Liver (tissue), 9 donors: ENCODE measurements around the gene CCDC154. TPM values are rescaled to one million over a fixed set of nuclear protein-coding genes. Genes with fewer than 3 reads are reported as not detected.

ENCODE experiments used
- DNase-seq: peaks from one replicate; pipeline ENCODE4 v3.0.0-alpha.2; 2017; ENCODE audit warnings: low spot score
- H3K27ac ChIP-seq, 2 donors: one replicate each; pipeline ENCODE4 v1.7.0; 2013; ENCODE audit warnings: inconsistent platforms in 2 of 2, low read length in 2 of 2, control low read depth in 1 of 2, low read depth in 1 of 2, mild to moderate bottlenecking in 1 of 2
- H3K27me3 ChIP-seq, 4 donors: one replicate each; pipeline versions ENCODE4 v1.6.1 to v1.7.0; 2013; ENCODE audit warnings: low read length in 3 of 4, inconsistent platforms in 1 of 4, mild to moderate bottlenecking in 1 of 4, moderate library complexity in 1 of 4; ENCODE audit not compliant: control insufficient read depth in 4 of 4, insufficient read depth in 4 of 4
- H3K36me3 ChIP-seq, 4 donors: one replicate each; pipeline versions ENCODE4 v1.6.1 to v1.7.0; 2013; ENCODE audit warnings: low read length in 3 of 4, mild to moderate bottlenecking in 3 of 4, low read depth in 1 of 4, moderate library complexity in 1 of 4; ENCODE audit not compliant: control insufficient read depth in 4 of 4, insufficient read depth in 3 of 4
- H3K4me1 ChIP-seq, 4 donors: one replicate each; pipeline versions ENCODE4 v1.6.1 to v1.7.0; 2013; ENCODE audit warnings: low read length in 3 of 4, mild to moderate bottlenecking in 3 of 4, moderate library complexity in 1 of 4; ENCODE audit not compliant: control insufficient read depth in 4 of 4, insufficient read depth in 4 of 4
- H3K4me3 ChIP-seq, 3 donors: one replicate each; pipeline versions ENCODE4 v1.6.1 to v1.7.0; 2013; ENCODE audit warnings: low read length in 3 of 3, control low read depth in 1 of 3, low read depth in 1 of 3, mild to moderate bottlenecking in 1 of 3
- H3K9ac ChIP-seq, 2 donors: one replicate each; pipeline ENCODE4 v1.7.0; 2013; ENCODE audit warnings: low read length in 2 of 2, mild to moderate bottlenecking in 2 of 2, moderate library complexity in 2 of 2, control low read depth in 1 of 2, low read depth in 1 of 2
- H3K9me3 ChIP-seq, 4 donors: one replicate each; pipeline versions ENCODE4 v1.6.1 to v1.7.0; 2013; ENCODE audit warnings: low read length in 3 of 4; ENCODE audit not compliant: control insufficient read depth in 4 of 4
- ATF3 ChIP-seq: IDR thresholded peaks from 2 replicates; pipeline ENCODE4 v1.6.1; 2016; ENCODE audit warnings: antibody characterized with exemption
- EGR1 ChIP-seq, 2 donors: IDR thresholded peaks; 2 replicates each; pipeline ENCODE4 v1.6.1; 2016 to 2018; ENCODE audit warnings: antibody characterized with exemption in 2 of 2, low read depth in 2 of 2
- FOXA1 ChIP-seq: IDR thresholded peaks from 2 replicates; pipeline ENCODE4 v1.6.1; 2016; ENCODE audit warnings: antibody characterized with exemption
- FOXA2 ChIP-seq: IDR thresholded peaks from 2 replicates; pipeline ENCODE4 v1.6.1; 2016; ENCODE audit warnings: antibody characterized with exemption
- HNF4A ChIP-seq, 2 donors: conservative IDR thresholded peaks; 2 replicates each; pipeline ENCODE4 v1.6.1; 2016; ENCODE audit warnings: antibody characterized with exemption in 2 of 2, mild to moderate bottlenecking in 2 of 2
- HNF4G ChIP-seq: IDR thresholded peaks from 2 replicates; pipeline ENCODE4 v1.6.1; 2016; ENCODE audit warnings: antibody characterized with exemption
- JUND ChIP-seq, 2 donors: IDR thresholded peaks; 2 replicates each; pipeline ENCODE4 v1.6.1; 2016; ENCODE audit warnings: antibody characterized with exemption in 2 of 2
- MAX ChIP-seq: IDR thresholded peaks from 2 replicates; pipeline ENCODE4 v1.6.1; 2016; ENCODE audit warnings: antibody characterized with exemption
- NR2F2 ChIP-seq: IDR thresholded peaks from 2 replicates; pipeline ENCODE4 v1.6.1; 2016; ENCODE audit warnings: antibody characterized with exemption
- RAD21 ChIP-seq, 2 donors: IDR thresholded peaks; 2 replicates each; pipeline ENCODE4 v1.6.1; 2016; ENCODE audit warnings: antibody characterized with exemption in 2 of 2, mild to moderate bottlenecking in 2 of 2
- RXRA ChIP-seq, 2 donors: IDR thresholded peaks; 2 replicates each; pipeline ENCODE4 v1.6.1; 2017 to 2018; ENCODE audit warnings: antibody characterized with exemption in 2 of 2, mild to moderate bottlenecking in 1 of 2
- SP1 ChIP-seq: IDR thresholded peaks from 2 replicates; pipeline ENCODE4 v1.6.1; 2018; ENCODE audit warnings: antibody characterized with exemption, mild to moderate bottlenecking
- TAF1 ChIP-seq: conservative IDR thresholded peaks from 2 replicates; pipeline ENCODE4 v1.6.1; 2016; ENCODE audit warnings: antibody characterized with exemption, mild to moderate bottlenecking
- YY1 ChIP-seq: IDR thresholded peaks from 2 replicates; pipeline ENCODE4 v1.6.1; 2016; ENCODE audit warnings: antibody characterized with exemption, mild to moderate bottlenecking
- ZBTB33 ChIP-seq: IDR thresholded peaks from 2 replicates; pipeline ENCODE4 v1.6.1; 2016; ENCODE audit warnings: antibody characterized with exemption
- WGBS: extraction: QIAGEN DNeasy Blood & Tissue Kit; methylation state at CpG from one replicate; pipeline ENCODE4 v1.1.7; 2013; 5-methylcytosine and 5-hydroxymethylcytosine counted together
- polyA plus RNA-seq, 2 donors: library from polyadenylated mRNA; stranded (reverse) in 1 of 2; unstranded in 1 of 2; fragments of 200-250 nt in 1 of 2; fragments of >200 nt in 1 of 2; fragmentation: Nextera tagmentation in 1 of 2; extraction: Ambion mirVana in 1 of 2; gene quantifications; one replicate each; pipeline versions ENCODE4 v1.2.1 to v1.2.3, GENCODE V29; 2013 to 2015
- total RNA-seq, 2 donors: library from RNA; depleted of rRNA; stranded (reverse); fragments of >200 nt; gene quantifications; one replicate each; pipeline ENCODE4 v1.2.3, GENCODE V29; 2014
- TF ChIP-seq, protein P1 (sequence below): IDR thresholded peaks from 2 replicates; pipeline ENCODE4 v1.6.1; 2016; ENCODE audit warnings: antibody characterized with exemption, mild to moderate bottlenecking
- TF ChIP-seq, protein P2 (sequence below): fragments of 150-350 bp; IDR thresholded peaks from 2 replicates; pipeline ENCODE4 v1.5.1; 2017; ENCODE audit warnings: improper control_type of control experiment, low read depth, low read length; ENCODE audit not compliant: missing input control
- donor health status: healthy.
- donor health status: healthy.
- donor health status: healthy.
- donor health status: healthy.
- donor health status: healthy.

Gene CCDC154
- total and polyA plus RNA-seq, 4 donors: 0.18 to 0.42 (median 0.39) TPM; not detected in 1

DNA sequence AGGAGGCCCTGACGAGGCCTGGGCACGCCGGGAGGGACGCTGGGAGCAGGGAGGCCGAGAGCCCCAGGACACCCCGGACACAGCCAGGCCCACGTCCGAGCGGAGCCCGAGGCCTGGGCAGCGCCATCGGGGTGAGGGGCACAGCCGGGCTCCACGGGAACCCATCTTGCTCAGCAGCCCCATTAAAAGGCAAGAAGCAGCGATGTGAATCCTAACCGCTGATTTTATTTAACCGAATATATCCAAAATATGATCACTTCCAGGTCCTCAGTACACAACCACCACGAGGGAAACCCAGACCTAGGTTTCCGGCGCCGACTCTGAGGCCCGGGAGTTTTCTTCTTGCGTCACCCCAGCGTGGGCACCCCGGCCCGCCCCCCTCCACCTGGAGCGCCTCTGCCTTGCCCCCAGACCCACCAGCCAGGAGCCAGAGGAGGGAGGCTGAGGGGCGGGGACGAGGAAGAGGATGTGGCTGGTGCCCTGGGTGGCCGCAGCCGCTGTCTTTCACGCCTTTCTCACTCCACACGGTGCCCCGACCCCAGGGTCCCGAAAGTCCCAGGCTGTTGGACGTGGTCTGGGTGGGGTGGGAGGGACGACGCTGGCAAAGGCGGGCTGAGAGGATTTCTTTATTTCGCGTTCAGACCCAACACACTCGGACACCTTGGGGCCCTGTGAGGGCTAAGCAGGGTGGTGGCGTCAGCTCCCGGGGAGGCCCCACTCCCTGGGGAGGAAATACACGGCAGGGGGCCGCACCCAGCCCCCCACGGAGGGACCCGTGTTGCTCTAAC, 568 bp upstream of the CCDC154 start (continued):
- TF ChIP-seq, protein P1, sequence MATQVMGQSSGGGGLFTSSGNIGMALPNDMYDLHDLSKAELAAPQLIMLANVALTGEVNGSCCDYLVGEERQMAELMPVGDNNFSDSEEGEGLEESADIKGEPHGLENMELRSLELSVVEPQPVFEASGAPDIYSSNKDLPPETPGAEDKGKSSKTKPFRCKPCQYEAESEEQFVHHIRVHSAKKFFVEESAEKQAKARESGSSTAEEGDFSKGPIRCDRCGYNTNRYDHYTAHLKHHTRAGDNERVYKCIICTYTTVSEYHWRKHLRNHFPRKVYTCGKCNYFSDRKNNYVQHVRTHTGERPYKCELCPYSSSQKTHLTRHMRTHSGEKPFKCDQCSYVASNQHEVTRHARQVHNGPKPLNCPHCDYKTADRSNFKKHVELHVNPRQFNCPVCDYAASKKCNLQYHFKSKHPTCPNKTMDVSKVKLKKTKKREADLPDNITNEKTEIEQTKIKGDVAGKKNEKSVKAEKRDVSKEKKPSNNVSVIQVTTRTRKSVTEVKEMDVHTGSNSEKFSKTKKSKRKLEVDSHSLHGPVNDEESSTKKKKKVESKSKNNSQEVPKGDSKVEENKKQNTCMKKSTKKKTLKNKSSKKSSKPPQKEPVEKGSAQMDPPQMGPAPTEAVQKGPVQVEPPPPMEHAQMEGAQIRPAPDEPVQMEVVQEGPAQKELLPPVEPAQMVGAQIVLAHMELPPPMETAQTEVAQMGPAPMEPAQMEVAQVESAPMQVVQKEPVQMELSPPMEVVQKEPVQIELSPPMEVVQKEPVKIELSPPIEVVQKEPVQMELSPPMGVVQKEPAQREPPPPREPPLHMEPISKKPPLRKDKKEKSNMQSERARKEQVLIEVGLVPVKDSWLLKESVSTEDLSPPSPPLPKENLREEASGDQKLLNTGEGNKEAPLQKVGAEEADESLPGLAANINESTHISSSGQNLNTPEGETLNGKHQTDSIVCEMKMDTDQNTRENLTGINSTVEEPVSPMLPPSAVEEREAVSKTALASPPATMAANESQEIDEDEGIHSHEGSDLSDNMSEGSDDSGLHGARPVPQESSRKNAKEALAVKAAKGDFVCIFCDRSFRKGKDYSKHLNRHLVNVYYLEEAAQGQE: no peak
- TF ChIP-seq HNF4A (conservative IDR thresholded peaks at IDR 0.05): no peak
- TF ChIP-seq RXRA (IDR thresholded peaks at IDR 0.05): no peak

- no peak for TF ChIP-seq FOXA2
- TF ChIP-seq, protein P1: no peak
- TF ChIP-seq RAD21 (IDR thresholded peaks at IDR 0.05): no peak
- TF ChIP-seq, protein P2, sequence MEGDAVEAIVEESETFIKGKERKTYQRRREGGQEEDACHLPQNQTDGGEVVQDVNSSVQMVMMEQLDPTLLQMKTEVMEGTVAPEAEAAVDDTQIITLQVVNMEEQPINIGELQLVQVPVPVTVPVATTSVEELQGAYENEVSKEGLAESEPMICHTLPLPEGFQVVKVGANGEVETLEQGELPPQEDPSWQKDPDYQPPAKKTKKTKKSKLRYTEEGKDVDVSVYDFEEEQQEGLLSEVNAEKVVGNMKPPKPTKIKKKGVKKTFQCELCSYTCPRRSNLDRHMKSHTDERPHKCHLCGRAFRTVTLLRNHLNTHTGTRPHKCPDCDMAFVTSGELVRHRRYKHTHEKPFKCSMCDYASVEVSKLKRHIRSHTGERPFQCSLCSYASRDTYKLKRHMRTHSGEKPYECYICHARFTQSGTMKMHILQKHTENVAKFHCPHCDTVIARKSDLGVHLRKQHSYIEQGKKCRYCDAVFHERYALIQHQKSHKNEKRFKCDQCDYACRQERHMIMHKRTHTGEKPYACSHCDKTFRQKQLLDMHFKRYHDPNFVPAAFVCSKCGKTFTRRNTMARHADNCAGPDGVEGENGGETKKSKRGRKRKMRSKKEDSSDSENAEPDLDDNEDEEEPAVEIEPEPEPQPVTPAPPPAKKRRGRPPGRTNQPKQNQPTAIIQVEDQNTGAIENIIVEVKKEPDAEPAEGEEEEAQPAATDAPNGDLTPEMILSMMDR: no peak
- no peak for TF ChIP-seq HNF4A (conservative IDR thresholded peaks at IDR 0.05)
- no peak for TF ChIP-seq TAF1
- TF ChIP-seq RXRA (IDR thresholded peaks at IDR 0.05): no peak
- TF ChIP-seq SP1: no peak
- Histone ChIP-seq H3K27me3 (no peaks in the 10 kb centered on the region), H3K9ac (no peak overlapping the region), H3K9me3 (no peaks in the 10 kb centered on the region), H3K27ac (no peak overlapping the region), H3K4me3 (no peak overlapping the region), H3K36me3 (peaks cover 0 to 14% (median 5%) of the 10 kb centered on the region in 4 donors), H3K4me1 (no peaks in the 10 kb centered on the region)
- no peak for DNase-seq
- WGBS: 89% methylated on average over 38 of the region's 38 CpGs
Measured at GRCh38 chr16:1443403-1443973, 868 bp downstream of the CCDC154 start.

GRCh38 chr16:1442697-1443096, 1.7 kb downstream of the CCDC154 start:
- Histone ChIP-seq H3K36me3 (peaks cover 0 to 12% (median 5%) of the 10 kb centered on the region in 4 donors), H3K9ac (no peak overlapping the region), H3K4me1 (no peaks in the 10 kb centered on the region), H3K4me3 (no peak overlapping the region), H3K27ac (no peak overlapping the region), H3K9me3 (no peaks in the 10 kb centered on the region), H3K27me3 (no peaks in the 10 kb centered on the region)
- 90% methylated on average over 24 of the region's 24 CpGs for WGBS
- DNase-seq: no peak
- TF ChIP-seq MAX (no peak), RXRA (IDR thresholded peaks at IDR 0.05) (no peak), EGR1 (IDR thresholded peaks at IDR 0.05; ENCODE audit: low read depth in 2 of 2) (no peak), HNF4A (conservative IDR thresholded peaks at IDR 0.05) (no peak), YY1 (no peak), FOXA1 (no peak), ATF3 (no peak), JUND (IDR thresholded peaks at IDR 0.05) (no peak), SP1 (no peak), HNF4G (no peak), TAF1 (no peak), ZBTB33 (no peak), FOXA2 (no peak), NR2F2 (no peak)
